Astrocyte (in vitro differentiated cells and primary cell): ENCODE measurements around the gene LRRFIP1. TPM values are rescaled to one million over a fixed set of nuclear protein-coding genes. Genes with fewer than 3 reads are reported as not detected.
A peak's percentile ranks its signal among the peaks of the same experiment; 100 is the strongest.

Experiments
- DNase-seq: peaks from one replicate; pipeline ENCODE4 v3.0.0-alpha.2; 2010; ENCODE audit warnings: low read depth
- FAIRE-seq: peaks from 2 replicates; lab custom pipeline; 2011; peaks lifted over from hg19 to GRCh38; lab: Jason Lieb, UNC
- H2AFZ ChIP-seq: 2 replicates; pipeline ENCODE4 v1.6.0; 2012; ENCODE audit warnings: low read depth, low read length, inconsistent platforms
- H3K27ac ChIP-seq: 2 replicates; pipeline ENCODE4 v1.5.1; 2011; ENCODE audit warnings: low read depth, low read length, inconsistent platforms
- H3K27me3 ChIP-seq: 2 replicates; pipeline ENCODE4 v1.6.0; 2011; ENCODE audit warnings: low read length, inconsistent platforms; ENCODE audit not compliant: insufficient read depth
- H3K36me3 ChIP-seq: 2 replicates; pipeline ENCODE4 v1.5.1; 2011; ENCODE audit warnings: low read length, inconsistent platforms; ENCODE audit not compliant: insufficient read depth
- H3K4me1 ChIP-seq: 2 replicates; pipeline ENCODE4 v1.5.1; 2011; ENCODE audit warnings: low read length, inconsistent platforms; ENCODE audit not compliant: insufficient read depth
- H3K4me2 ChIP-seq: 2 replicates; pipeline ENCODE4 v1.6.0; 2012; ENCODE audit warnings: low read length, inconsistent platforms
- H3K4me3 ChIP-seq: 2 replicates; pipeline ENCODE4 v1.5.1; 2011; ENCODE audit warnings: low read depth, mild to moderate bottlenecking, low read length, inconsistent platforms; ENCODE audit not compliant: insufficient read depth
- H3K79me2 ChIP-seq: 2 replicates; pipeline ENCODE4 v1.6.0; 2012; ENCODE audit warnings: mild to moderate bottlenecking, low read length, inconsistent platforms; ENCODE audit not compliant: insufficient read depth
- H3K9ac ChIP-seq: 2 replicates; pipeline ENCODE4 v1.6.0; 2012; ENCODE audit warnings: mild to moderate bottlenecking, low read length, inconsistent platforms
- H3K9me3 ChIP-seq: 2 replicates; pipeline ENCODE4 v1.5.1; 2012; ENCODE audit warnings: low read depth, mild to moderate bottlenecking, low read length, inconsistent platforms; ENCODE audit not compliant: insufficient read depth
- H4K20me1 ChIP-seq: 2 replicates; pipeline ENCODE4 v1.6.0; 2012; ENCODE audit warnings: low read length, inconsistent platforms; ENCODE audit not compliant: insufficient read depth
- H3K27ac Mint-ChIP-seq: one replicate; pipeline ENCODE4 v1.8.0; 2021; ENCODE audit warnings: mild to moderate bottlenecking, mixed read lengths; ENCODE audit not compliant: unreplicated experiment
- H3K27me3 Mint-ChIP-seq: one replicate; pipeline ENCODE4 v1.8.0; 2021; ENCODE audit warnings: low read depth, mixed read lengths; ENCODE audit not compliant: unreplicated experiment
- H3K36me3 Mint-ChIP-seq: one replicate; pipeline ENCODE4 v1.8.0; 2021; ENCODE audit warnings: low read depth, mixed read lengths; ENCODE audit not compliant: unreplicated experiment
- H3K4me1 Mint-ChIP-seq: one replicate; pipeline ENCODE4 v1.8.0; 2021; ENCODE audit warnings: low read depth, mixed read lengths; ENCODE audit not compliant: unreplicated experiment
- H3K4me3 Mint-ChIP-seq: one replicate; pipeline ENCODE4 v1.8.0; 2021; ENCODE audit warnings: mild to moderate bottlenecking, moderate library complexity, mixed read lengths; ENCODE audit not compliant: unreplicated experiment
- H3K9me3 Mint-ChIP-seq: one replicate; pipeline ENCODE4 v1.8.0; 2021; ENCODE audit warnings: mild to moderate bottlenecking, mixed read lengths; ENCODE audit not compliant: unreplicated experiment
- EZH2 ChIP-seq: IDR thresholded peaks from 2 replicates; pipeline ENCODE4 v1.6.1; 2012; ENCODE audit warnings: mild to moderate bottlenecking, low read length, inconsistent platforms; ENCODE audit not compliant: insufficient read depth
- total RNA-seq: library from RNA; stranded (reverse); gene quantifications from 2 replicates; pipeline ENCODE4 v1.2.1, GENCODE V29; 2021
- TF ChIP-seq, protein P1 (sequence below): IDR thresholded peaks from 2 replicates; pipeline ENCODE4 v1.5.1; 2011; ENCODE audit warnings: low read depth, mild to moderate bottlenecking, inconsistent platforms, low read length, moderate library complexity; ENCODE audit not compliant: insufficient read depth

The LRRFIP1 gene
- total RNA-seq, 1 donor from 2014 or later: 83.3 TPM

DNA sequence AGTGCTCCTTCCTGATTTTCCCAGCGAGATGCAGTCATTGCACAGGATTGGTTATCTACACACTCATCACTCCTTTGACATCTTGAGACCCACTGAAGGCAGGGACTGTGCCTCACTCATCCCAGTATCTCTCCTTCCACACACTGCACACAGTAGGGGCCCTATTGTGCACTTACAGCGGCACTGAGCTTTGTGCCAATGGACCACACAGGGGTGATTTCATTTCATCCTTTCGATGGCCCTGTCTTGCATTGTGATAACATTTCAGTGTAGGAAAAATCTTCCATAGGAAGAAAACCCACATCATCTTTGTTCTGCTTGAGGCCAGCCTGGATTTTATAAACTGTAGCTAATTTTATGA is 11.0 kb upstream of the LRRFIP1 start:
- H3K27ac Mint-ChIP-seq: peak overlapping the region; percentile 31
- peak overlapping the region; percentile 79 for H3K27ac ChIP-seq

DNA sequence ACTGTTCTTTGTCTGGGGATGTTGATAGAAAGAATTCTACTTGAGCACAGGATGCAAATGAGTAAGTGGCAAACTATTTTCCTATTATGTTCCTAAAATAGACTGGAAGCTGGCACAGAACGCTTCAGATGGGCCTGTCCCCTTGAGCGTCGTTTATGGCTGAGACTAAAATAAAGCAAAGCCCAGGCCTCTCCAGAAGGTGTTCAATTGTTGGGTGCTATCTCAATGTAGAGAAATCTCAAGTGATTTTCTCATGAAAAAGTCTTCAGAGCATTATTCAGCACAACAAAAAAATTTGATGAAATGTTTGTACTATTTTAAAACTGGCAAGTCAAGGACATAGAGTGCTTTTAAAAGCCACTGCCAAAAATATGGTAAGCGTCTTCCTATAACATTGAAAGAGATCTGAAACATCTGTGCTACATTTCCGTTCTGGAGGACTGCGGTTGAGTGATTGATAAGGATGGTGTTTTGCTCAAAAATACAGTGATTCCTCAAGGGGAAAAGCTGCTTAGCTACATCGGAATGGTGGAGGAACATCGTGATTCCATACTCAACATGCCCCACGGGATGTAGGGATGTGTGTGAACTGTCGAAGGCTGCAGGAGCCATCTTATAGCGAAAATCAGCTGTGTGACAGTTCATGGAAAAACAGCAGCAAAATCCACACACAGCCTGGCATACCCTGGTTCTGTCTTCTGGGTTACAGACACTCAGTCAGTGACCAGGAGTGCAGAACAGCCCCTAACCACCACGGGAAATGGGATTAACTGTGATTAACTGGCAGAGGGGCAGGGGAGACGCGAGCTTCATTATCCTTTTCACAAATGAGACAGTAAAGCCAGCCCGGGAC is 10.4 kb upstream of the LRRFIP1 start:
- peak overlapping the region; percentile 31 for H3K27ac Mint-ChIP-seq
- H3K4me2 ChIP-seq: peak overlapping the region; percentile 62

More for the DNA sequence above, 11.0 kb upstream of the LRRFIP1 start:
- Histone ChIP-seq H3K9me3 (no peaks in the 10 kb centered on the region), H3K4me2 (peak overlapping the region; percentile 62), H4K20me1 (no peaks in the 10 kb centered on the region), H3K36me3 (no peaks in the 10 kb centered on the region), H3K4me3 (peak overlapping the region; percentile 0), H3K79me2 (no peaks in the 10 kb centered on the region), H3K27me3 (no peaks in the 10 kb centered on the region), H3K4me1 (peaks cover 34% of the 10 kb centered on the region), H3K9ac (peak overlapping the region; percentile 35), H2AFZ (peak overlapping the region; percentile 44)
- Mint-ChIP-seq H3K36me3 (peaks cover 5% of the 10 kb centered on the region), H3K4me3 (no peak overlapping the region), H3K9me3 (no peaks in the 10 kb centered on the region), H3K4me1 (peaks cover 39% of the 10 kb centered on the region), H3K27me3 (no peaks in the 10 kb centered on the region)
- FAIRE-seq (peak; percentile 71), DNase-seq (no peak)
- TF ChIP-seq, protein P1, sequence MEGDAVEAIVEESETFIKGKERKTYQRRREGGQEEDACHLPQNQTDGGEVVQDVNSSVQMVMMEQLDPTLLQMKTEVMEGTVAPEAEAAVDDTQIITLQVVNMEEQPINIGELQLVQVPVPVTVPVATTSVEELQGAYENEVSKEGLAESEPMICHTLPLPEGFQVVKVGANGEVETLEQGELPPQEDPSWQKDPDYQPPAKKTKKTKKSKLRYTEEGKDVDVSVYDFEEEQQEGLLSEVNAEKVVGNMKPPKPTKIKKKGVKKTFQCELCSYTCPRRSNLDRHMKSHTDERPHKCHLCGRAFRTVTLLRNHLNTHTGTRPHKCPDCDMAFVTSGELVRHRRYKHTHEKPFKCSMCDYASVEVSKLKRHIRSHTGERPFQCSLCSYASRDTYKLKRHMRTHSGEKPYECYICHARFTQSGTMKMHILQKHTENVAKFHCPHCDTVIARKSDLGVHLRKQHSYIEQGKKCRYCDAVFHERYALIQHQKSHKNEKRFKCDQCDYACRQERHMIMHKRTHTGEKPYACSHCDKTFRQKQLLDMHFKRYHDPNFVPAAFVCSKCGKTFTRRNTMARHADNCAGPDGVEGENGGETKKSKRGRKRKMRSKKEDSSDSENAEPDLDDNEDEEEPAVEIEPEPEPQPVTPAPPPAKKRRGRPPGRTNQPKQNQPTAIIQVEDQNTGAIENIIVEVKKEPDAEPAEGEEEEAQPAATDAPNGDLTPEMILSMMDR: no peak
- TF ChIP-seq EZH2: no peak

More for the DNA sequence above, 10.4 kb upstream of the LRRFIP1 start:
- Histone ChIP-seq H3K27me3 (no peaks in the 10 kb centered on the region), H3K9me3 (no peaks in the 10 kb centered on the region), H3K79me2 (no peaks in the 10 kb centered on the region), H3K36me3 (no peaks in the 10 kb centered on the region), H3K4me3 (no peak overlapping the region), H3K27ac (peak overlapping the region; percentile 79), H3K4me1 (peaks cover 34% of the 10 kb centered on the region), H4K20me1 (no peaks in the 10 kb centered on the region), H2AFZ (peak overlapping the region; percentile 44), H3K9ac (peak overlapping the region; percentile 62)
- H3K4me3 Mint-ChIP-seq: no peak overlapping the region
- peaks cover 4% of the 10 kb centered on the region for H3K36me3 Mint-ChIP-seq
- peak; percentile 76 for DNase-seq
- no peak for TF ChIP-seq EZH2
- TF ChIP-seq, protein P1: no peak
- peak; percentile 64 for FAIRE-seq
- H3K9me3 Mint-ChIP-seq: no peaks in the 10 kb centered on the region
- no peaks in the 10 kb centered on the region for H3K27me3 Mint-ChIP-seq
- H3K4me1 Mint-ChIP-seq: peaks cover 39% of the 10 kb centered on the region
